Stimulated activated effector memory CD8-positive, alpha-beta T cell treated with anti-CD3 and anti-CD28 coated beads, Interleukin-12 subunit alpha, Interleukin-12 subunit beta, amount 100 ng/mL, for 72 hours (primary cell): ENCODE results near the gene TOP3B.

ENCODE experiments used
- ATAC-seq: fragments of 150-1000 bp; cut with Tn5 transposase; 2 replicates; pipeline ENCODE4 v1.10.0; 2021
- DNase-seq, 2 donors: peaks; one replicate each; pipeline ENCODE4 v3.0.0; 2021 to 2022; ENCODE audit warnings: low spot score in 2 of 2
- H3K27ac Mint-ChIP-seq: one replicate; pipeline ENCODE4 v1.8.0; 2022; ENCODE audit warnings: mild to moderate bottlenecking, mixed read lengths
- H3K36me3 Mint-ChIP-seq: one replicate; pipeline ENCODE4 v1.8.0; 2022; ENCODE audit warnings: mild to moderate bottlenecking, mixed read lengths
- H3K4me1 Mint-ChIP-seq: one replicate; pipeline ENCODE4 v1.8.0; 2022; ENCODE audit warnings: mixed read lengths
- H3K4me3 Mint-ChIP-seq: one replicate; pipeline ENCODE4 v1.8.0; 2022; ENCODE audit warnings: mild to moderate bottlenecking, mixed read lengths
- H3K9me3 Mint-ChIP-seq: one replicate; pipeline ENCODE4 v1.8.0; 2022; ENCODE audit warnings: mixed read lengths

The TOP3B gene

DNA sequence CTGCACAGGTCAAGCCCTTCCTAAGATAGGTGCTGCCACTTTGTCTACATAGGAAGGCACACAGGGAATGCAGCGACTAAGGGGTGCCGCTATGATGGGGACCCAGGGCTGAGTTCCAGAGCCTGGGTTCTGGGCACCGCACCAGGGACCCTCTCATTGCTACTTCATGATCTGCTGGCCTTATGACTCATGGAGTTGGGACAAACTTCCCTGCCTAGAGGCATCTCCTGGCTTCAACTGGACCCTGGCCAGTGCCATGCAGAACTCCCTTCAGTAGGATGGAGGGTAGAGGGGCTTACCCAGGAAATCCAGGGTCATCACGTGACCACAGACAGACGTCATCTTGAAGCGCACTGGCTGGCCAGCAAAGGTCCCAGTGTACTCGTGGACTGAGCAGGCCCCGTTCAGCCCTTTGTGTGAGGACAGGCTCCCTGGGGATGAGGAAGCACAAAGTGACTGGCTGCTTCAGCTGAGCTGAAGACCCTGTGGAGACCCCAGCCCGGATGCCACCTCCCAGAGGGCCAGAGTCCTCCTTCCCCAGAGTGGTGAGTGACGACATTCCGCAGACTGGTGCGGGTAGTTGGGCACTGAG, 8.4 kb downstream of the TOP3B start:
- ATAC-seq (no peak), DNase-seq (no peak)
- Mint-ChIP-seq H3K36me3 (peaks cover 62% of the 10 kb centered on the region), H3K27ac (no peak overlapping the region), H3K9me3 (no peaks in the 10 kb centered on the region), H3K4me3 (no peak overlapping the region), H3K4me1 (peaks cover 27% of the 10 kb centered on the region)

GRCh38 chr22:21972806-21973205, 9.8 kb downstream of the TOP3B start:
- peaks cover 69% of the 10 kb centered on the region for H3K36me3 Mint-ChIP-seq
- H3K4me1 Mint-ChIP-seq: peaks cover 14% of the 10 kb centered on the region
- no peak overlapping the region for H3K4me3 Mint-ChIP-seq
- ATAC-seq (no peak), DNase-seq (no peak)
- no peak overlapping the region for H3K27ac Mint-ChIP-seq
- H3K9me3 Mint-ChIP-seq: no peaks in the 10 kb centered on the region

GRCh38 chr22:21972293-21972779, 10.3 kb downstream of the TOP3B start:
- peaks cover 71% of the 10 kb centered on the region for H3K36me3 Mint-ChIP-seq
- no peak overlapping the region for H3K27ac Mint-ChIP-seq
- ATAC-seq (peak; percentile 65), DNase-seq (peak; percentile 43 to 79)
- peaks cover 14% of the 10 kb centered on the region for H3K4me1 Mint-ChIP-seq
- no peaks in the 10 kb centered on the region for H3K9me3 Mint-ChIP-seq
- H3K4me3 Mint-ChIP-seq: no peak overlapping the region

DNA sequence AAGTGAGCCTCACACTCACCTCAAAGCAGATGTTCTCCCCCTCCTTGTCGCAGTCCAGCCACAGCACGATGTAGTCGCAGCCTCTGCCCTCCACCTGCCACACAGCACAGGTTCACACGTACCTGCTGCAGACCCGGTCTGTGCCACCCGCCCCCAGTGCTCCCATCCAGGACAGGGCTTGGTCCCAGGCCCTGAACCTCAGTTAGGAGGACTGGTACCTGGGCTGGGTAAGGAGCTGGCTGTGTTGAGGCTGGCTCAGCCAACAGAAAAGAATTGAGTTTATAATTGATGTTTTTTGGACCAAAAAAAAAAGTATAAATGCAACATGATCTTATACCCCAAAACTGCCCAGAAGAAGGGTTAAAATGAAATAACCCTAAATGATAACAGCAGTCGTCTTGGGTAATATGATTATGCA, 10.7 kb downstream of the TOP3B start:
- Mint-ChIP-seq H3K9me3 (no peaks in the 10 kb centered on the region), H3K4me3 (no peak overlapping the region), H3K4me1 (peaks cover 11% of the 10 kb centered on the region), H3K27ac (no peak overlapping the region), H3K36me3 (peaks cover 76% of the 10 kb centered on the region)
- no peak for ATAC-seq
- DNase-seq: no peak

GRCh38 chr22:21970800-21971617, 11.6 kb downstream of the TOP3B start:
- Mint-ChIP-seq H3K27ac (no peak overlapping the region), H3K9me3 (no peaks in the 10 kb centered on the region), H3K36me3 (peaks cover 84% of the 10 kb centered on the region), H3K4me3 (no peak overlapping the region), H3K4me1 (peaks cover 2% of the 10 kb centered on the region)
- ATAC-seq: no peak
- DNase-seq: no peak

- Mint-ChIP-seq H3K9me3 (no peaks in the 10 kb centered on the region), H3K36me3 (peaks cover 84% of the 10 kb centered on the region)
- no peak for DNase-seq
Observed at GRCh38 chr22:21970037-21970799, 12.4 kb downstream of the TOP3B start.

GRCh38 chr22:21968452-21969129, 14.0 kb downstream of the TOP3B start:
- no peaks in the 10 kb centered on the region for H3K9me3 Mint-ChIP-seq
- no peaks in the 10 kb centered on the region for H3K4me1 Mint-ChIP-seq
- no peak overlapping the region for H3K4me3 Mint-ChIP-seq
- ATAC-seq (no peak), DNase-seq (no peak)
- H3K27ac Mint-ChIP-seq: peak overlapping the region; percentile 24
- peaks cover 88% of the 10 kb centered on the region for H3K36me3 Mint-ChIP-seq

More at GRCh38 chr22:21970037-21970799, 12.4 kb downstream of the TOP3B start:
- Mint-ChIP-seq H3K4me1 (no peaks in the 10 kb centered on the region), H3K27ac (no peak overlapping the region), H3K4me3 (no peak overlapping the region)
- no peak for ATAC-seq

- H3K4me3 Mint-ChIP-seq: no peak overlapping the region
- ATAC-seq: no peak
- DNase-seq: no peak
Observed at GRCh38 chr22:21967693-21968271, 14.8 kb downstream of the TOP3B start.

DNA sequence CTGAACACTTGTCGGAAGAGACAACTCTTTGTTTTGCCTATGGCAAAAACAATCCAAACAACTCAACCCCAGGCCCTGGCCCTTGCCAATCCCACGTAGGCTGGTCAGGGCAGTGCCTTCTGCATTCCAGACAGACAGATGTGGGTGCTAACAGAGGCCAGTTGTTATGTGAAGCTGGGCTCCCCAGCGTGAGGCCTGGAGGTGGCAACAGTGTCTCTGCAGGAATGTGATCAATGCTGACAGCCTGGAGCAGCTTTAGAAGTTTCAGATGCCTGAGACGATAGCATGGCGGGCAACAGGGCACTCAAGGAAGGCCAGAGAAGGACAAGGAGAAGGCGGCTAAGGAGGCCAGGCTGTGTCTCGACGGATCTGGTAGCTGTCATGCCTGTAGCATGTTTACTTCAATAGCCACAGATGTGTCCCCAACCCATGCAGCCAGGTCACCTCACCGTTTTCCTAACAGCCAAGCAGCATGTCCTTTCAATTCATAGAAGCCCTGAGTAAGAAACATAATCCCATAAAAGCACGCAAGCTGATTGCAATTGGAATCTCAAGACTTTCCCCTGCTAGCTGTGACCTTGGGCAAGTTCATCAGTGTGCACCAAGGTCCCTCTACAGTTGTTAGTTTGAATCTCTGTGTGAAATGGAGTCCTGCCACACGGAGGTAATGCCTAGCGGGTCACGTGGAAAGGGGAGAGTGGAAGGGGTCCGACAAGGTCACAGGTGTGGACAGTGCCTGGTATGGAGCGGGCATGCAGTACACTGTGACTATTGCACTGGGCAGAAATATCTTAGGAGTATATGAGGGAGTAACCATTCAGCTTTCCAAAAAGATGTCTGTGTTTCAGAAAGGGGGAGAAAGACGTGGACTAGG, 15.7 kb downstream of the TOP3B start:
- no peaks in the 10 kb centered on the region for H3K9me3 Mint-ChIP-seq
- H3K36me3 Mint-ChIP-seq: peaks cover 88% of the 10 kb centered on the region
- H3K4me1 Mint-ChIP-seq: no peaks in the 10 kb centered on the region
- H3K27ac Mint-ChIP-seq: no peak overlapping the region
- no peak overlapping the region for H3K4me3 Mint-ChIP-seq
- ATAC-seq (no peak), DNase-seq (no peak)

More at GRCh38 chr22:21967693-21968271, 14.8 kb downstream of the TOP3B start:
- peaks cover 88% of the 10 kb centered on the region for H3K36me3 Mint-ChIP-seq
- no peaks in the 10 kb centered on the region for H3K4me1 Mint-ChIP-seq
- no peak overlapping the region for H3K27ac Mint-ChIP-seq
- H3K9me3 Mint-ChIP-seq: no peaks in the 10 kb centered on the region

GRCh38 chr22:21965762-21966288, 16.8 kb downstream of the TOP3B start:
- ATAC-seq (no peak), DNase-seq (no peak)
- H3K9me3 Mint-ChIP-seq: no peaks in the 10 kb centered on the region
- no peak overlapping the region for H3K4me3 Mint-ChIP-seq
- no peak overlapping the region for H3K27ac Mint-ChIP-seq
- H3K36me3 Mint-ChIP-seq: peaks cover 81% of the 10 kb centered on the region
- H3K4me1 Mint-ChIP-seq: no peaks in the 10 kb centered on the region

- Mint-ChIP-seq H3K9me3 (no peaks in the 10 kb centered on the region), H3K27ac (no peak overlapping the region), H3K36me3 (peaks cover 77% of the 10 kb centered on the region), H3K4me1 (no peaks in the 10 kb centered on the region), H3K4me3 (no peak overlapping the region)
- DNase-seq (no peak), ATAC-seq (no peak)
Observed at GRCh38 chr22:21964918-21965484, 17.6 kb downstream of the TOP3B start.

GRCh38 chr22:21964234-21964633, 18.4 kb downstream of the TOP3B start:
- H3K36me3 Mint-ChIP-seq: peaks cover 74% of the 10 kb centered on the region
- H3K27ac Mint-ChIP-seq: no peak overlapping the region
- no peak overlapping the region for H3K4me3 Mint-ChIP-seq
- H3K4me1 Mint-ChIP-seq: no peaks in the 10 kb centered on the region
- DNase-seq: no peak
- no peaks in the 10 kb centered on the region for H3K9me3 Mint-ChIP-seq
- ATAC-seq: no peak

DNA sequence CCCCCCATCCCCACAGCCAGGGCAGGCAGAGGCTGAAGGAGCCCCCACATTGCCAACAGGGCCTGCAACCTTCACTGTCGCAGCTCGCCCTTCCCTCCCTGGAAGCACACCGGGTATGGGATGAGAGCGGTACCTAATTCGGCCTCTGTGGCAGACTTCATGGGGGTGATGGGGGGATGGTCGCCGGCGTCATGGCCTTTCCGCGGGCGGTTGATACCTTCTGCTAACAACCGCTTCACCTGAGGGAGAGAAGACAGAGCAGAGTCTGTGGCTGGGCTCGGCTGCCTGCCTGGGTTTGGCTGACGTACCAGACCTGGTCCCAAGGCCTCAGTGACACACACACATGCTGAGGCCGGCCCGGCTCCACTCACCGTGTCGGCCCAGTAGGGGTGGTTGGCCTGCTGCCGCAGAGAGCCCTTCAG, 18.8 kb downstream of the TOP3B start:
- Mint-ChIP-seq H3K9me3 (no peaks in the 10 kb centered on the region), H3K27ac (no peak overlapping the region)
- ATAC-seq: no peak

More for the DNA sequence above, 18.8 kb downstream of the TOP3B start:
- Mint-ChIP-seq H3K4me1 (no peaks in the 10 kb centered on the region), H3K36me3 (peaks cover 69% of the 10 kb centered on the region), H3K4me3 (no peak overlapping the region)
- no peak for DNase-seq
